Camera-type eye (tissue), 1 donor: ENCODE measurements around the gene S100A10. TPM values are rescaled to one million over a fixed set of nuclear protein-coding genes. Genes with fewer than 3 reads are reported as not detected.

Experiments used
- total RNA-seq: library from RNA; depleted of rRNA; stranded (reverse); fragments of >200 nt; gene quantifications from one replicate; pipeline ENCODE4 v1.2.3, GENCODE V29; 2014

The S100A10 gene, protein sequence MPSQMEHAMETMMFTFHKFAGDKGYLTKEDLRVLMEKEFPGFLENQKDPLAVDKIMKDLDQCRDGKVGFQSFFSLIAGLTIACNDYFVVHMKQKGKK
- total RNA-seq = 71.2 TPM

DNA sequence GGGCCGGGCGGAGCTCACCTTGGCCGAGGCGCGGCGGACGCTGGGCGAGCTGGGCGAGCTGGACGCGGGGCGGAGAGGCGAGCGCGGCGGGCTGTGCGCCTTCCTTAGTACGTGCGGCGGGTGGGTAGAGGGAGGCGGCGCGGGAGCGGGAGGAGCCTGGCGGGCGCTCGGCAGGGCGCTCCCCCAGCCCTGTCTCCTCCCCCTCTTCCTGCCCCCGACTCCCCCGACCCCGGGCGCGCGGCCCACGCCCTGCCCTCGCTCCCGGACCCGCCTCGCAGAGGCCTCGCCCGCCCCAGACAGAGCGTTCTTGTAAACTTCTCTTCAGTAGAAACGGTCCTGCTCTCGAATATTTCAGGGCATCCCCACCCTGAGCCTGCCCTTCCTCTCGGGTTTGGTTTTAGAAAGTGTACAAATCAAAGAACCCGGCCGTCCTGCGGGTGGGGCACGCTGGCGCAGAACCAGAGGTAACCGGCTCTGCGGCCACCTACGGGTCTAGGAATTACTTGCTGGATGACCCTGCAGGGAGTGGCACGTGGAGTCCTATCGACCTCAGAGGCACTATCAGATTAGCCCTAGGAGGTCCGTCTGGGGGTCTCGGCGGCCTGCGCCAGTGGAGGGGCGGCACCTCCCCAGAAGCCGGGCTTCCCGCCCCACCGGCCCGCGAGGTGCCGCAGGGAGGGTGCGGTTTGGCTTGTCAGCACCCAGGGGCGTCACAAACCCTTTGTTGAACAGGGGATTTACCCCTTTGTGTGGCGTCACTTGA, at the start of gene S100A10:
S100A10 (minus strand) TSS at position 126 of the 763 bp plus-strand sequence. CDS start 7,629 bp downstream, outside the sequence.

GRCh38 chr1:152036267-152037216, 42.9 kb upstream of the S100A10 start, which contains the start of gene S100A11:
S100A11 (minus strand) TSS chr1:152037004; CDS start chr1:152036915, 89 bp downstream.

Other genes starting within 250 kb of the S100A10 start
- 55.3 TPM for gene MRPL9, start 230.4 kb downstream of the S100A10 start, total RNA-seq
- gene TDRKH, start 203.4 kb downstream of the S100A10 start, total RNA-seq = 12.3 TPM
- gene LINGO4, start 188.4 kb downstream of the S100A10 start, total RNA-seq = not detected
- 1.6 TPM for gene RORC, start 162.1 kb downstream of the S100A10 start, total RNA-seq
- 0.27 TPM for gene C2CD4D, start 154.0 kb downstream of the S100A10 start, total RNA-seq
- not detected for gene THEM5, start 140.1 kb downstream of the S100A10 start, total RNA-seq
- gene THEM4, start 84.3 kb downstream of the S100A10 start, total RNA-seq = 23.2 TPM
- 13.1 TPM for gene S100A11, start 43.1 kb upstream of the S100A10 start, total RNA-seq
- gene TCHHL1, start 95.2 kb upstream of the S100A10 start, total RNA-seq = not detected
- gene TCHH, start 121.6 kb upstream of the S100A10 start, total RNA-seq = 0.66 TPM
- gene RPTN, start 165.4 kb upstream of the S100A10 start, total RNA-seq = not detected
- not detected for gene HRNR, start 230.3 kb upstream of the S100A10 start, total RNA-seq